ENCODE results near the gene SLC35F3.
"Not testable (repeated sequence)": the region's sequence is repeated elsewhere in the genome, so short reads cannot be mapped to it uniquely, and the experiment has no call there.

Gene SLC35F3

DNA sequence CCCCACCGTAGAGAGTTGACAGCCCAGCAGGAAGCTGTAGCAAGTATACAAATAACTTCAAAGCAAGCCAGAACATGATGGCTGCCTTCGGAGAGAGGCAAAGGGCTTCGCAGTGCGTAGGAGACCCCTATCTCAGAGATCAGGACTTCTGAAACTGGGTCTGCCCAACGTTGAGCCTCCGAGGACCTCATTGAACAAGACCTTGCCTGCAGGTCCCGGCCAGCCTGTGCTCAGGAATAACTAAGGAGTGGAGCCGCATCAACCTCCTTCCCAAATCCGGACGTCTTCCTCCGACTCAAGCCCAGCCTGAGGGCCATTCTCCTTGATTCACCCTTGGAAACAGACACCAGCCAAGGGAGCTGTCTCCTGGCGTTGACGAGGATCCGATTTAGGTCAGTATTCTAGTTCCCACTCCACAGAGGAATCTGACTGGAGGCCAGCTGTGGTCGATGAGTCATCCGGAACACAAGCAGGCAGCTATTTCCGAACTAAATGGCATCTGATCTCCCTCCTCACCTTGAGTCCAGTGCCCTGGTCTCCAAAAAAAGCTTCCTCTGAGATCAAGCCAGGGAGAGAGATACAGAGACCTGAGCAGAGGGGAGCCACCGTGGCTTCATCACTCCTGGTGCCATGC is 302.3 kb downstream of the SLC35F3 start:
- no peak for DNase-seq

DNA sequence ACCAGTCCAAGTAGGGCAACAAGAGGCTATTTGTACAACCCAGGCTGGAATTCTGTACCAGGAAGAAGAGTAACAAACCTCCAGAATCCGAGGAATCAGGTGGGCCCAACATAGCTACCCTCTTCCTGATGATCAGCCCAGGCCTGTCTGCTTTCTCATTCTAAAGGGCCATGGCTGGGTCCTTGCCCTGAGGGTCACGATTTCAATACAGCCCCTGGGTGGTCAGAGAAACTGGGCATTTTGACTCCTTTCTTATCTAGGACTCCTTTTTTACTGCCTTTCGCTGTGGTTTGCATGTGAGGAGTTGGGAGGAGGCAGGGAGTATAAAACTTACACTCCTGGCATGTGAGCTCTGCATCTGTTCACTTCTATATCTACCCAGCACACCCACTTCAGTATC is 303.9 kb downstream of the SLC35F3 start:
- no peak for DNase-seq

DNA sequence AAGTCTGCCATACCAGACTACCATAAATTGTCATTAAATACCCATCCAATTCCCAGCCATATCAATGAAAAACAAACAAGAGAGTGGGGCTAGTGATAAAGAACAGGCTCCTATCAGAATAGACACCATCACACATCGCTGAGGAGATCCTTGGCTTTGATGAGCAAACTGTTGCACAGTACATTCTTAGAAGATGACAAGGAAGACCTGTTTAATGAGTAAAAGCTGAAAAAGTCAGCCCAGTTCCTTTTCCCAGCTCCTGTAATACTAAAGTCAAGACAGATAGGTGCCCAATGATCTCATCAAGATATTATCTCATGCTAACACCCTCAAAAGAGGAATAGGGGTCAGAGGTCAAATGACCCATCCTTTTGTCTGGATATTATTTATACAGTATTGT is 304.3 kb downstream of the SLC35F3 start:
- DNase-seq, result no peak

- DNase-seq, result not testable (repeated sequence)
These were observed 306.0 kb downstream of the SLC35F3 start for GRCh38 chr1:234210429-234210828.

DNA sequence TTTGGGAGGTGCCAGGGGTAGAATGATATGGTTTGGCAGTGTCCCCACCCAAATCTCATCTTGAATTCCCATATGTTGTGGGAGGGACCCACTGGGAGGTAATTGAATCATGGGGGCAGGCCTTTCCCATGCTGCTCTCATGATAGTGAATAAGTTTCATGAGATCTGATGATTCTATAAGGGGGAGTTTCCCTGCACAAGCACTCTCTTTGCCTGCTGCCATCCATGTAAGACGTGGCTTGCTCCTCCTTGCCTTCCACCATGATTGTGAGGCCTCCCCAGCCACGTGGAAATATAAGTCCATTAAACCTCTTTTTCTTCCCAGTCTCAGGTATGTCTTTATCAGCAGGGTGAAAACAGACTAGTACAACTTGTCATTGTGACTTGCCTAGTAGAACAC is 307.4 kb downstream of the SLC35F3 start:
- not testable (repeated sequence) for DNase-seq

DNA sequence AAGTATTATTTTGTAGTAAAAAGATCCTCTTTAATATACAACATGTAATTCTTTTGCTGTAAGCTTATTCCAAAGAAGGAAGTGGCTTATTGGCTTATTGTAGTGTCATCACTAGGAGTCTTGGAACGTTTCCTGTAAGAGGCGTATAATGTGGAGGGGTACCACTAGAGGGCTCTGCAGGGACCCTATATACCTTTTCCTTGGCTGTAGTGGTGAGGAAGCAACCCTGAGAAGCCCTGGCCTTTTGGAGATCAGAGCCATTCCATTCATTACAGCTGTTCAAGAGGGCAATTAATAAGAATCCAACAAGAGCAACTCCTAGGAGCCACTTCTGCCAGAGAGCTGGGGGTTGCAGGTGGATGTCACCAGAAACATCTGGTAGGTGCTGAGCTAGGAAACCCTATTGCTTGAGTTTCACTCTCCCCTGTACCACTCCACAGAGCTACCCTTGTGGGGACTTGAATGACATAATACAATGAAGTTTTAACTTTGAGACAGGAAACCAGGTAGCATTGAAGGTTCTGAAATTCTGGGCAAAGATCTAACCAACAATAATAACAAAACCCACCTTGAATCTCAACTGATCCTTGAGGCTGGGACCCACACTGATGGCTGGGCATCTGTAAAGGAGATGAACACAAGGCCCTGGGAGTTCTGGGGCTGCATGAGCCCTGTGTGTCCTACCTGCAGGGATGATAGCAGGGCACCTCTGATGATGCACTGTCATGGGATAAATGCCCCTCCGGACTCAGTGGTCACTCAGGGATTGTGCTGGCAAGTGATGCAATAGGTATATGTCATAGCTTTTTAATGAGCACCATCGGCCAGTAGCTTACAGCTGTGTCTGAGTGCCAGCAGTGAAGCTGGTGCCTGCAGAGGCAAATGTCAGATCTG is 308.5 kb downstream of the SLC35F3 start:
- DNase-seq, result no peak

GRCh38 chr1:234213658-234214128 is 309.2 kb downstream of the SLC35F3 start:
- DNase-seq, result no peak

DNA sequence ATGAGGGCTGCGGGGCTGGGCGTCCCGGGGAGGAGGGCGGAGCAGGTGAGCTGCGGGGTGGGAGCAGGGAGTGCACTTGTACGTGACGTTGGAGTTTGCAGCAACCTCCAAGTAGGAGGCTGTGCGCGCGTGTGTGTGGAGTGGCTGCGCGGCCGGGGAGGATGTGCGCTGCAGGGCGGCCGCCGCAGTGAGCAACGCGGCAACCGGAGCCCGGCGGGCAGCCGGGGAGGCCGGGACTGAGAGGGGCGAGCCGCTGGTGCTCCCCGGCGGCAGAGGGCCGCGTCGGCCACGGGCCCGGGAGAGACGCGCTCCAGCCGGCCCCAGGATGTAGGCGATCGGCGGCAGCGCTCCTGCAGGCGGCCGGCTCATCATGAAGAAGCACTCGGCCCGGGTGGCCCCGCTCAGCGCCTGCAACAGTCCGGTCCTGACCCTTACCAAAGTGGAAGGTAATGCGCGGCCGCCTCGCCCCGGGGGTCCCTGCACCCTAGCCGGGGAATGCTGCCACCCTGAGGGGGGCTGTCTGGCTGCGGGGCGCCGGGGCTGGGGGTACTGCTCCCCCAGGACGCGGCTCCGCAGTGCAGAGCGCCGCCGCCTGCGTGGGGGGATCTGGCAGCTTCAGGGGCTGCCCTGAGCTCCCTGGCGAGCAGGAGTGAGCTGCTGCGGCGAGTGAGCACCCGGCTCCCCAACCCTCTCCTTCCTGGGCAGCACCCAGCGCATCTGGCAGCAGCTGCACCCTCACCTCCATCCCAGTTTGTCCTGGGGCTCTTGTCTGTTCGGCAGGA is 309.8 kb downstream of the SLC35F3 start:
- peak; percentile 75 for DNase-seq

DNA sequence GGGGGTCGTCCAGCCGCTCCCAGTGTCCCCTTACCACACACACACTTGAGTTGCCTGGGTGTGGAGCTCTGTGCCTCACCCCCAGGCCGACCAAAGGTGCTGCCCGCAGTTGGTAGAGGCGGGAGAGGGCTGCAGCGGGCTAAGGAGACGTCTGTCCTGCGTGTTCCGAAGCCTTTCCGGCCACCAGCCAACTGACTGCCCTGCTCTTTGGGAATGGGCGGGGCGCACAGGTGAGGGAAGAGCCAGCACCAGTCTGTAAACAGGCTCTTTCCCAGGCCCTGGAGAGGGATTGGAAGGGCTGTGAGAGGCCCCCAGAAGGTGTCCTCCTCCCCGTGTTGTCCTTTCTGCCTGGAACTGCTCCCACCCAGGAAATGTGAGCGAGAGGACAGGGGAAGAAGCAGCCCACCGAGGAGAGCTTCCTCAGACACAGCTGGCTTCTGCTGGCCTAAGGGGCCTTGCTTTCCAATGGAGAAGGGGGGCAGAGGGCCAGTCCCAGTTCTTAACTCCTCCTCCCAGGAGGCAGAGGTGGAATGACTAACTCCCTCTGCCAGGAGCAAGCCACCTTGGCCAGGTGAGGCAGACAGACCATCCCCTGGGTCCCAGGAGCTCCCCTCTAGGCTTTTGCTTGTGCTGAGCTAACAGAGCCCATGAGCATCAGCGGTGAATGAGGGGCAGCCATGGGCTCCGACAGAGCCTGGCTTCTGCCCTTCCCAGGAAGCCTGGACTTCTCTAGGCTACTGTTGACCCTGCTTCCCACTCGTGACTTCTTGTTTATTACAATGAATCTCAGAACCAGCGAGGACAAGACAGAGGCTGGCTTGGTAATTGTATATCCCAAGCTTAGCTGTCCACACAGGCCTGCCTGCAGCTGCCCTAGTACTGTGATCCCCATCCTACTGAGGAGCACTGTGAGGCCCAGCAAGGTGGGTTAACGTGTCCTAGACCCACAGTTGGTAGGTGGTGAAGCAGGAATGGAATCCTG is 310.7 kb downstream of the SLC35F3 start:
- DNase-seq, result no peak

- DNase-seq, result no peak
These were observed 311.7 kb downstream of the SLC35F3 start for GRCh38 chr1:234216116-234216703.

GRCh38 chr1:234217316-234217840 is 312.9 kb downstream of the SLC35F3 start:
- DNase-seq, result no peak

- DNase-seq, result no peak
These were observed 313.6 kb downstream of the SLC35F3 start for GRCh38 chr1:234218078-234218477.

GRCh38 chr1:234219711-234220110 is 315.2 kb downstream of the SLC35F3 start:
- DNase-seq, result no peak

DNA sequence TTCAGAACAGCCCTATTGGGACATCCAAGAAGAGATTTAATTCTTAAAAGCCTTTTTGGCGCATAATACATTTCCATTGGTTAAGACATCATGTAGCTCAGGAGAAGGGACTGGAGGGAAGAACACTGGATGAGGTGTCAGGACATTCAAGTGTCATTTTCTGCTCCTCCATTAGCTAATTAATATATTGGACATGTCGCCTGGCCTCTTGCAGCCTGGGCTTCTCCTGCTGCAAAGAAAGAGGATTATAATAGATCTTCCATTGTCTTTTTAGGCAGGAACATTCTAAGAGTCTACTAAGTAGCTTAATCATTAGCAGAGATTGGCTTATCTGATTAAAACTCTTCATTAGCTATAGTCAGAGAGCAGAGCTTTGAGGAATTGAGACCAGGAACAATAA is 317.1 kb downstream of the SLC35F3 start:
- DNase-seq, result no peak

DNA sequence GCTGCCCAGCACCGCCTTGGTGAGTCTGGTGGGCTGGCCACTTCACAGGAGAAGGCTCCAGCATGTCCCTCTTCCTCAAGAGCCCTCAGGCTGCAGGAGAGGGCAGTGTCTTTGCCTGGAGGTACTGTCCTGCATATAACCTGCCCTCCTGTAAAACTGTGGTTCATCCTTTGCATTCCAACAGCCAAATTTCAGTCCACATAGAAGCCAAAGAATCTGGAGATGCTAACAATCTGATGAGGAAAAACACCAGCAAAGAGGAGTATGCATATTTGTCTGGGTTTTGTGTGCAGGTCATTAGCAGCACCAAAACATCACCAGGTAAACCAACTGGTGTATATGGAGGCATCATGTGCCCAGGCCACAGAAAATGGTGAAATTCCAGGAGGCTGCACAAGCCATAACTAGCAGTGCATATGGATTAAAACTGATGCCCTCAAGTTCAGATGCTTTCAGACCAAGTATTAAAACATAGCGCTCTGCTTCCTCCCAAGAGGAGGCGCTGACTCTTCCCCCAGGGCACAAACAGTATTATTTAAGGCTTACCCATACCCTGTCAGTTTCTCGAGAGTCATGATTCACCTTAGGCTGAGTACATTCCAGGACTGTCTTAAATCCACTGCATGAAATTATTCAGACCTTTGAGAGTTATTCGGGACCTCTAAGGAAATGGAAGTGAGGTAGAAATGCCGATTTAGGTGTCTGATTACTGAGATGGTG is 318.2 kb downstream of the SLC35F3 start:
- no peak for DNase-seq

DNA sequence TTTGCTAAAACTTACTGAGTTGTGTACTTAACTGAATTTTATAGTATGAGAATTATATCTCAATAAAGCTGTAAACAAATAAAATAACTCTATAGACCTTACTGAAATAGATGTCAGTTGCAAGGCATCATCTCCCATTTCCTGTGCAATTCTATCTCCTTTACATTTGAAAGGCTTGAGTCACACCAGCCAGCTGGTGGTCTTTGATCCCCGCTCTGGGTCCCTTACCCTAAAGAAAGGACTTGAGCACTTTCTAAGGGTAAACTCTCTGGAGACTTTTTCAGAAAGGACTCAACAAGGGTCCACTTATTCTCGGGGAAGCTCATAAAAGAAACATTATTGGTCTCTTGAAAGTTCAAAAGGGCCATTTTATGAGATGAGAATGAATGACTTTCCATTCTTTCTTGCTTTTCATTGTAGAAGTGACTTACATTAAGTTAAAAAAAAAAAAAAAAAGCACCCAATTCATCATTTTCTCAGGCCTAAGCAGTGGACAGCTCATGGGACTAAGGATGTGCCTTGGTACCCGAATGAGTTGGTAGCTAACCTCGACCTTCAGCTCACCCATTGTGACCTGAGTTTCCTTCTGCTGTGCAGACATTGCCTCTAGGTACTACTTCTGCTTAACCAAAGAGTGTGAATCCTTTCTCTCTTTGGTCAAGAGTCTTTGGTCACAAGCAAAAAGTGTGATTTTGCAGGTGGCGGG is 321.8 kb downstream of the SLC35F3 start:
- DNase-seq, result no peak

- DNase-seq, result no peak
These were observed 322.3 kb downstream of the SLC35F3 start for GRCh38 chr1:234226819-234227165.

DNA sequence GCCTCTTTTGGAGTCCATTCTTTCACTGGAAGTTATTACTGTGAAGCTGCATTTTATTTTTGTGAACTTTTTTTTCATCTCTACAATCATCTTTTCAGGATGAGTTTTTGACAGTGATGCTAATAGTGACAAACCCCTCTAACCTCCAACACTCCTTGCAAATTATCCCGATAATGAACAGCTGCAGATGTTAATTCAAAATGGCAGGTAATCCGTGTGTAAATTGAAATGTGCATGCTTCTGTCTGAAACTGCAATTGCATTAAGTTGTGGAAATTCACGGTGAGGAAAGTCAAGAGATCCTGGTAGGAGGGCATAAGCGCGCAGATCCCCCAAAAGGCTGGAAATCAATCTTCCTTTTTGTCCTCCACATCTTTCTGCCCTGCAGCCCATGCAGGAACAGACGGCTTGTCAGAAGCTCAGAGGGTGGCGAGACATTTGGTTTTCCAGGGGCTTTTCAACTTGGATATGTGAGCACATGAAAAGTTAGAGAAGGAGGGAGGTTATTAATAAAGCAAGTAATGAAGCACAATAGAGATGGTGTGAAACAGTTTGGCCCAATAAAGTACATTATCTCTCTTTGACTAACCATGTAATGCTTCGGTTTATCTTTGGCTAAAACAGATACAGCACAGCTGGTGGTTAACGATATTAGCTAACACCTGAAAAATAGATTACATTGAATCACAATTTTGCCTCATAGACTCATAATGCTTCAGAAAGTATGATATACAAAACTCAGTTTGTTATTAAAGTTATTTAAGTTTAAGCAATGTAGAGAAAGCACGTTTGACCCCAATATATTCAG is 325.3 kb downstream of the SLC35F3 start:
- DNase-seq, result no peak

DNA sequence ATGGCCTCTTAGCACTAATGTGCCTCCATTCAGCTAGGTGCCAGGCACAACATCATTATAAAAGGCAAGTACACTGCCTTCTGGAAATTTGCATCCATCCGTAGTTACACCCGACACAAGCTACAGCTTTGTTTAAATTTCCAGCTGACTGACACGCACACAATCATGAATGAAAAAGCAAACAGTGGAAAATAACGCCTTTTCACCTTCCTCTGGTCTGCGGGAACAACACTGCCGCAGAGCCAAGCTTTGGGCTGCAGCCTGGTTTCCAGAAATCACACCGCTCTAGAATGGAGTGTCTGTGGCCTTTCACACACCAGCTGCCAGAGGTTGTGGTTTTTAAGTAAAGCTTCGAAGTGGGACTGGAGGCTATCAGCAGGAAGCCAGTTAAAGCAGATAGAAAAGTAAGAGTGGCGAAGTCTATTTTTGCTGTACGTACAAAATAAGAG is 326.0 kb downstream of the SLC35F3 start:
- no peak for DNase-seq

Data from activated effector memory CD4-positive, alpha-beta T cell treated with anti-CD3 and anti-CD28 coated beads, Interleukin-2, amount 50 U/mL, for 16 hours (primary cell).